ENCODE data around the gene HCN2. TPM values are rescaled to one million over a fixed set of nuclear protein-coding genes. Genes with fewer than 3 reads are reported as not detected.

HCN2 gene
- total RNA-seq, 1 donor from 2014 or later = 0.52 TPM

DNA sequence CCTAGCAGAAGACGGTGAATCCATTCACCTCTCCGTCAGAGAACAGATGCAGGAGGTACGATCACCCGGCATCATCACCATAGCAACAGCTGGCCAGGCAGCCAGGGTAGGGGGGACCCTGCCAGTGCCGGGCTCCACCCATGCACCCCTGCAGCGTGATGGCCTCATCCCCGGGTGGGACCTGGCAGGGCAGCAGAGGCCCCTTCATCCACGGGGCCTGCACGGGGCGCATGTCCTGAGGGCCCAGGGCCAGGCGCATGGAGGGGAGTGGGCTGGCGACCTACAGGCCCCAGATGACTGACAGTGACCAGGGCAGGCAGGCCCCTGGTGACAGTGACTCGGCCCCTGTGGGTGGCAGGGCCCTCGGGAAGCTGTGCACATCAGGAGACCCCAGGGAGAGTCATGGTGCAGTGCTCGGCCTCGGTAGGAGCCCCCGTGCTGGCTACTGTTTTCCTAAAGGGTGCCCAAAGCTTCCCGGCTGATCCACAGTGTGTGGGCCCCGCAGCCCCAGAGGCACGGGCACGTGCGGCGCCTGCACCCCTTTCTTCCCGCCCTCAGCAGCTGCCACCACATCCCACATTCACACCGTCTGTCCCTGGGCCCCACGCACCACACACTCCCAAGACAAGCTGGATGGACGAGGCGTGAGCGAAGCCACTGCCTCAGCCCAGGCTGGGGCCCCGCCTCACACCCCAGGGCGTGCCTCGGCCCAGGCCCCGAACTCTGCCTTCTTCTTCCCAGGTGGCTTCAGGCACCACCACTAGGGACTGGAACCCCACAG, 68.6 kb downstream of the HCN2 start:
- no peak for DNase-seq
- no peaks in the 10 kb centered on the region for H3K27me3 ChIP-seq
- H3K4me1 ChIP-seq = peaks cover 40% of the 10 kb centered on the region
- intact Hi-C loops (cut with DNase I) = no loop called here
- no peak overlapping the region for H3K27ac ChIP-seq
- H3K9me3 ChIP-seq = no peaks in the 10 kb centered on the region
- peaks cover 6% of the 10 kb centered on the region for H3K36me3 ChIP-seq
- no peak overlapping the region for H3K4me3 ChIP-seq
- no peak for ATAC-seq
- TF ChIP-seq, protein P1, sequence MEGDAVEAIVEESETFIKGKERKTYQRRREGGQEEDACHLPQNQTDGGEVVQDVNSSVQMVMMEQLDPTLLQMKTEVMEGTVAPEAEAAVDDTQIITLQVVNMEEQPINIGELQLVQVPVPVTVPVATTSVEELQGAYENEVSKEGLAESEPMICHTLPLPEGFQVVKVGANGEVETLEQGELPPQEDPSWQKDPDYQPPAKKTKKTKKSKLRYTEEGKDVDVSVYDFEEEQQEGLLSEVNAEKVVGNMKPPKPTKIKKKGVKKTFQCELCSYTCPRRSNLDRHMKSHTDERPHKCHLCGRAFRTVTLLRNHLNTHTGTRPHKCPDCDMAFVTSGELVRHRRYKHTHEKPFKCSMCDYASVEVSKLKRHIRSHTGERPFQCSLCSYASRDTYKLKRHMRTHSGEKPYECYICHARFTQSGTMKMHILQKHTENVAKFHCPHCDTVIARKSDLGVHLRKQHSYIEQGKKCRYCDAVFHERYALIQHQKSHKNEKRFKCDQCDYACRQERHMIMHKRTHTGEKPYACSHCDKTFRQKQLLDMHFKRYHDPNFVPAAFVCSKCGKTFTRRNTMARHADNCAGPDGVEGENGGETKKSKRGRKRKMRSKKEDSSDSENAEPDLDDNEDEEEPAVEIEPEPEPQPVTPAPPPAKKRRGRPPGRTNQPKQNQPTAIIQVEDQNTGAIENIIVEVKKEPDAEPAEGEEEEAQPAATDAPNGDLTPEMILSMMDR (IDR thresholded peaks at IDR 0.05) = no peak

DNA sequence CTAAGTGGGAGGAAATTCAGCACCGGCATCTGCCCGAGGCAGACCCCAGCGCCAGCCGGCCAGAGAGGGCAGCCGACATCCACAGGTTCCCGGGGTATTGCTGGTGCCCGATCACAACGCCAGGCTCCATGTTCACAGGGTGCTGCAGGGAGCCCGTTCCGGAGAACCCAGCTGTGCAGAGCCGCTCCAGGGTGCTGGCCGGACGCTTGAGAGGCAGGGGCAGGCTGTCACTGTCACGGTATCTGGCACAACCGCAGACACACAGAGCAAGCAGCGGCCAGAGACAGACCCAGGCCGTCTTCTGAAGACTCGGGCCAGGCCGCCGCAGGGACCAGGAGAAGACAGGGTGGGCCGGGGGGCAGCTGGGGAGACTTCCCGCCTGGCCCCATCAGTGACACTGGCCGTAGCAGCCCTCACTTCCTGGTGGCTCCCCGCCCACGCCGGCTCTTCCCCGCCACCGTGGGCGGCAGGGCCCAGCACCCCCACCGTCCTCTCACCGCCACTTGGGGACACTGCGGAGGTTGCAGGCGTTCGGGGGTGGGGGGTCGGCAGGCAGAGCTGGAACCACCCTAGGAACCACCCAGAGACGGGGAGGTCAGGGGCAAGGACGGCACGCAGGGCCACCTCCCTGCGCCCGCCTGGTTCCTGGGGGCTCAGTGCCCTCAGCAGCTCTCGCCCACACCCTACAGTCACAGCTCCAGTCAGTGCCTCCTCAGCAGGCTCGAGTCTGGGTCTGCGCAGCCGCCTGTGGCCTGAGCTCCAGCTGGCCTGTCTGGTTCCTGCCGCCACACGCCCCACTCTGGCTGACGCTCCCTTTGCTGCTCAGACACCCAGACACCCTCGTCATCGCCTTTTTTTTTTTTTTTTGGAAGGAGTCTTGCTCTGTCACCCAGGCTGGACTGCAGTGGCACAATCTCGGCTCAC, 69.5 kb downstream of the HCN2 start:
- H3K27me3 ChIP-seq = no peaks in the 10 kb centered on the region
- ATAC-seq = peak; percentile 2
- H3K4me3 ChIP-seq = no peak overlapping the region

DNA sequence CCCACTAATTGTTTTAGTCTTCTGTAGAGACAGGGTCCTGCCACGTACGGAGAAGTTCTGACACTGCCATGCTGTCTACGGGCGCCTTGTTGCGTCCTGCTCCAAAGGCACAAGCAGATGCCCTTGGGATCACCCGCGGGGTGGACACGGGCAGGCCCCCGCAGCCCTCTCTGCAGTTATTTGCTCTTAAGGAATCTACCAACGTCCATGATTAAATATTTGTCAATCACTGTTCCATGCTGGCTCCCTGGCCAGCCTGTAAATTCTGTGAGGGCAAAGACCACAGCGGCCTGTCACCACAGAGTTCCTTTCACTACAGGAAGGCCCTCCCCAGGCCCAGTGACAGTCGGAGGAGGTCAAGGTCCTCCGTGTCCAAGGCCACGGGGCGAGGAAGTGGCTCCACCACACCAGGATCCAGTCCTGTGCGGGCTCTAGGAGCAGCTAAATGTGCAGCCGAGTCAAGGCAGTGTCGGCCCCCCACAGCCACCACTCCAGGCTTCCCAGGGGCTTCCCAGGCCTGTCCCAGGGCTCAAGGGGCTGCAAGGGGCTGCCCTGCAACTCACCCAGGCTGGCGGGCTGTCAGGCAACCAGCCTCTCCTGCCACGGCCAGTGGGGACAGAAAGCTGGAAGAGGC, 71.2 kb downstream of the HCN2 start:
- no peaks in the 10 kb centered on the region for H3K27me3 ChIP-seq
- peaks cover 60% of the 10 kb centered on the region for H3K4me1 ChIP-seq
- DNase-seq (no peak), ATAC-seq (no peak)
- H3K27ac ChIP-seq = peak overlapping the region; percentile 87
- no peaks in the 10 kb centered on the region for H3K9me3 ChIP-seq
- TF ChIP-seq, protein P1 (IDR thresholded peaks at IDR 0.05) = no peak
- intact Hi-C loops (cut with DNase I) = no loop called here
- H3K4me3 ChIP-seq = peak overlapping the region; percentile 92
- H3K36me3 ChIP-seq = no peaks in the 10 kb centered on the region

More for the DNA sequence above, 69.5 kb downstream of the HCN2 start:
- H3K9me3 ChIP-seq = no peaks in the 10 kb centered on the region
- peaks cover under 1% of the 10 kb centered on the region for H3K36me3 ChIP-seq
- peaks cover 49% of the 10 kb centered on the region for H3K4me1 ChIP-seq
- intact Hi-C loops (cut with DNase I) = no loop called here
- no peak for DNase-seq
- TF ChIP-seq, protein P1 (IDR thresholded peaks at IDR 0.05) = no peak
- peak overlapping the region; percentile 13 for H3K27ac ChIP-seq

DNA sequence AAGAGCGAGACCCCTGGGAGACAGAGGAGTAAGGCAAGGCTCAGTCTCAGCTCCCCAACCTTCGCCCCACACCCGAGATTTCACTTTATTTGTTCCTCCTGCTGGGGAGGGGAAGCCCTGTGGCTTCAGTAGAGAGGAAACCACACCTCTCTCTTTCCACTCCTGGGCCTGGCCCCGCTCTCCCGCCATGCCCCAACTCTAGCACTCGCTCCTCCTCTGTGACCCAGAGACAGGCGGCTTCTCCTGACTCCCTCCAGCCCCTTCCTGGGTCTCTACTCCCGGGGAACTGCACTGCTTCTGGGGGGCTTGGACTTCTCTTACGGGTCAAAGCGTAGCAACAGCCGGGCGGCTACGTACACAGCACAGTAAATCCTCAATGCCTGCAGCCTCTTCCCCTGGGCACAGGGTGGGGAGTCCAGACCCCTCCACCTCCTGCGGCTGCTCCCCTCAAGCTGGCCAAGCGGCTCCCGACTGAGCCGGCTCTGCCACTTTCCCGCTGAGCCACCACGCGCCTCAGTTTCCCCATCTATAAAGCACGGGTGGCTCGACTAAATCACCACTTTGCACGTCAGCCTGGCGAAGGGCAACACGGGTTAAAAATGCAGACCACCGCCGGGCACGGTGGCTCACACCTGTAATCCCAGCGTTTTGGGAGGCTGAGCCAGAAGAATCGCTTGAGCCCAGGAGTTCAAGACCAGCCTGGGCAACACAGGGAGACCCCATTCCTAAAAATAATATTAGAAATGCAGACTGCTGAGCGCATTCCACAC, 71.9 kb downstream of the HCN2 start:
- ATAC-seq (peak; percentile 21), DNase-seq (no peak)
- TF ChIP-seq, protein P1 (IDR thresholded peaks at IDR 0.05) = no peak
- H3K27me3 ChIP-seq = no peaks in the 10 kb centered on the region
- peaks cover 60% of the 10 kb centered on the region for H3K4me1 ChIP-seq
- intact Hi-C loops (cut with DNase I) = no loop called here
- H3K27ac ChIP-seq = peak overlapping the region; percentile 87
- H3K4me3 ChIP-seq = peak overlapping the region; percentile 92
- no peaks in the 10 kb centered on the region for H3K9me3 ChIP-seq
- no peaks in the 10 kb centered on the region for H3K36me3 ChIP-seq

Data from upper lobe of right lung (tissue), 1 donor.